Left lung (tissue), 10 donors: ENCODE results near the gene KL. TPM values are rescaled to one million over a fixed set of nuclear protein-coding genes. Genes with fewer than 3 reads are reported as not detected.
A peak's percentile ranks its signal among the peaks of the same experiment; 100 is the strongest.

Experiments
- ATAC-seq: fragments of 200-7000 bp; cut with Tn5 transposase; one replicate; pipeline ENCODE4 v1.9.1; 2020; ENCODE audit warnings: moderate library complexity
- DNase-seq, 4 donors: peaks; one replicate each; pipeline ENCODE4 v3.0.0-alpha.2; 2013 to 2020
- H3K27ac ChIP-seq, 2 donors: fragments of 200-600 bp; sonication (generic) in 1 of 2; one replicate each; pipeline versions ENCODE4 v1.5.0 to v1.8.0; 2020 to 2021
- H3K27me3 ChIP-seq, 2 donors: fragments of 200-600 bp; sonication (generic) in 1 of 2; one replicate each; pipeline versions ENCODE4 v1.5.0 to v1.8.0; 2020 to 2021
- H3K36me3 ChIP-seq, 2 donors: fragments of 200-600 bp; sonication (generic) in 1 of 2; one replicate each; pipeline versions ENCODE4 v1.5.0 to v1.8.0; 2020 to 2021
- H3K4me1 ChIP-seq, 2 donors: fragments of 200-600 bp; one replicate each; pipeline ENCODE4 v1.8.0; 2021
- H3K4me3 ChIP-seq, 2 donors: fragments of 200-600 bp; sonication (generic) in 1 of 2; one replicate each; pipeline versions ENCODE4 v1.5.0 to v1.8.0; 2020 to 2021; ENCODE audit warnings: mild to moderate bottlenecking in 1 of 2
- H3K9me3 ChIP-seq, 2 donors: fragments of 200-600 bp; sonication (generic) in 1 of 2; one replicate each; pipeline versions ENCODE4 v1.5.0 to v1.8.0; 2020 to 2021
- intact Hi-C, 2 donors: fragments of 100-400 bp; cut with DNase I; formaldehyde crosslinking; loops; one replicate each; pipeline versions ENCODE4 v1.11.2 to v1.14.2; 2022
- polyA plus RNA-seq, 6 donors: library from polyadenylated mRNA; unstranded; fragments of 120-200 nt; gene quantifications; one replicate each; pipeline ENCODE4 v1.2.1, GENCODE V29; 2013; ENCODE audit not compliant: insufficient read length in 6 of 6
- total RNA-seq, 2 donors: library from RNA; stranded (reverse); fragmentation: NEBNext Ultra II Directional; extraction: Animal tissue kit (Norgen Biotek cat#: 25700); gene quantifications; one replicate each; pipeline ENCODE4 v1.2.1, GENCODE V29; 2021
- TF ChIP-seq, protein P1 (sequence below), 2 donors: fragments of 200-600 bp; sonication (generic) in 1 of 2; IDR thresholded peaks; one replicate each; pipeline versions ENCODE4 v1.5.0 to v1.8.0; 2021; ENCODE audit warnings: antibody characterized with exemption in 2 of 2
- donor health status: DM: no; HTN: yes; CAD: no.
- donor health status: DM: no; HTN: no; CAD: no.

KL gene
- total and polyA plus RNA-seq, 8 donors, result 2.8 to 8.6 (median 8.0) TPM

DNA sequence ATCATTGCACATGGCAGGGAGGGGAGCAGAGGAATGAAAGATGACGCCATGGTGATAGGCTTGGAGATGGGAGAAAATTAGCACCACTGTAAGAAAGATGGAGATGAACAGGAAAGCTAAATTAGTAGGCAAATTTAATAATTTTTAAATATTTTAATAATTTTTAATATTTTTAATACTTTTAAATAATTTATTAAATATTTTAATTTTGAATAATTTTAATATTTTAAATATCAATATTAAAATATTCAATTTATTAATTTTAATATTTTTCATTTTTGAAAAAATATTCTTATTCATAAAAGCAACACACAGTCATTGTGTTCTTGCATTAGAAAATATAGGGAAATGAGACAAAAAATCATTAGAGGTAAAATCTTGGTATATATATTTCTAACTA lies 15.9 kb upstream of the KL start:
- DNase-seq (no peak), ATAC-seq (no peak)
- H3K9me3 ChIP-seq, result no peaks in the 10 kb centered on the region
- TF ChIP-seq, protein P1, sequence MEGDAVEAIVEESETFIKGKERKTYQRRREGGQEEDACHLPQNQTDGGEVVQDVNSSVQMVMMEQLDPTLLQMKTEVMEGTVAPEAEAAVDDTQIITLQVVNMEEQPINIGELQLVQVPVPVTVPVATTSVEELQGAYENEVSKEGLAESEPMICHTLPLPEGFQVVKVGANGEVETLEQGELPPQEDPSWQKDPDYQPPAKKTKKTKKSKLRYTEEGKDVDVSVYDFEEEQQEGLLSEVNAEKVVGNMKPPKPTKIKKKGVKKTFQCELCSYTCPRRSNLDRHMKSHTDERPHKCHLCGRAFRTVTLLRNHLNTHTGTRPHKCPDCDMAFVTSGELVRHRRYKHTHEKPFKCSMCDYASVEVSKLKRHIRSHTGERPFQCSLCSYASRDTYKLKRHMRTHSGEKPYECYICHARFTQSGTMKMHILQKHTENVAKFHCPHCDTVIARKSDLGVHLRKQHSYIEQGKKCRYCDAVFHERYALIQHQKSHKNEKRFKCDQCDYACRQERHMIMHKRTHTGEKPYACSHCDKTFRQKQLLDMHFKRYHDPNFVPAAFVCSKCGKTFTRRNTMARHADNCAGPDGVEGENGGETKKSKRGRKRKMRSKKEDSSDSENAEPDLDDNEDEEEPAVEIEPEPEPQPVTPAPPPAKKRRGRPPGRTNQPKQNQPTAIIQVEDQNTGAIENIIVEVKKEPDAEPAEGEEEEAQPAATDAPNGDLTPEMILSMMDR (IDR thresholded peaks at IDR 0.05), result no peak
- intact Hi-C loops, result no loop called here
- no peaks in the 10 kb centered on the region for H3K36me3 ChIP-seq
- H3K4me1 ChIP-seq, result peaks cover 0 to 4% of the 10 kb centered on the region in 2 donors
- H3K4me3 ChIP-seq, result no peak overlapping the region
- no peaks in the 10 kb centered on the region for H3K27me3 ChIP-seq
- H3K27ac ChIP-seq, result no peak overlapping the region

- no peaks in the 10 kb centered on the region for H3K36me3 ChIP-seq
- ATAC-seq (no peak), DNase-seq (no peak)
- H3K27ac ChIP-seq, result peak overlapping the region in 1 of 2 donors; percentile 76
- peaks cover 0 to 15% of the 10 kb centered on the region in 2 donors for H3K9me3 ChIP-seq
- TF ChIP-seq, protein P1 (IDR thresholded peaks at IDR 0.05), result no peak
- intact Hi-C loops, result no loop called here
- peaks cover 0 to 4% of the 10 kb centered on the region in 2 donors for H3K4me1 ChIP-seq
- H3K4me3 ChIP-seq, result no peak overlapping the region
- no peaks in the 10 kb centered on the region for H3K27me3 ChIP-seq
Measured at GRCh38 chr13:33003458-33004019, 12.7 kb upstream of the KL start.

DNA sequence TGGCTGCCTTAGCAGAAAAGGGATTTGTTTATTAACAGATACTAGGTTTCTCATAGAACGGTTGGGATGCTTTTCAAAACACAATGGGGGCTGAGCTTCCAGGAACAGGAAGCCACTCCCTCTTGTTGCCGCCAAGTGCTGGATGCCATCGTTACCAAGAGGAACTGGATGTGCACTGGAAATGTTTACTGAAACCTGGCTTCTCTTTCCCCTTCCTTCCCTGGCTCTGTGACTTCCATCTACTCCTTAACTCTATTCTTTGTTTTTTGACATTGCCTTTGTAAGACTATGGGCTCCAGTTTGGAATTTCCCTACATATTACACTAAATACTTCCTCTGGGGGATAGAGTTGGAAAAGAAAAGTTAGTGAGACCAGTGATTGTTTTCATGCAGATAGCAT lies 11.7 kb upstream of the KL start:
- ATAC-seq (peak; percentile 45), DNase-seq (peak in 1 of 4 donors; percentile 37)
- no peak overlapping the region for H3K4me3 ChIP-seq
- intact Hi-C loops, result no loop called here
- no peaks in the 10 kb centered on the region for H3K27me3 ChIP-seq
- no peaks in the 10 kb centered on the region for H3K36me3 ChIP-seq
- peak overlapping the region; percentile 33 to 76 for H3K27ac ChIP-seq
- peaks cover 0 to 4% of the 10 kb centered on the region in 2 donors for H3K4me1 ChIP-seq
- TF ChIP-seq, protein P1 (IDR thresholded peaks at IDR 0.05), result no peak
- H3K9me3 ChIP-seq, result peaks cover 0 to 19% of the 10 kb centered on the region in 2 donors

DNA sequence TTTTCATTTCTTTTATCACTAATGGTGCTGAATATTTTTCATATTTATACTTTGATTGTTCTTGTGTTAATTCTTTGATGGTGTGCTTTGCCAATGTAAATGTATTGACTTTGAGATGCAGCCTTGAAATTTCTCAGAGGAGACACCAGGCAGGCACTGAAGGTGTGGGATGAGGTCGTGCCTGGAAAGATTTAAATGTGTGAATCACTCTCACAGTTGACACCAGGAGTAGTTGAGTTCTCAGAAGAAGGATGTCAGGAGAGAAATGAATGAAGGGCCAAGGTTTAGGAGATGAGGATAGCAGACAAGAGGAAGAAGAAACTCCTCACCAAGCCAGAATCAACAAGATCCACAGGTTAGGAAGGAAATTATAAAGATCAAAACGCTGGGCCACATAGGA lies 10.1 kb upstream of the KL start:
- no peak for ATAC-seq
- TF ChIP-seq, protein P1 (IDR thresholded peaks at IDR 0.05), result no peak
- Histone ChIP-seq H3K36me3 (no peaks in the 10 kb centered on the region), H3K27ac (peak overlapping the region in 1 of 2 donors; percentile 76), H3K4me3 (no peak overlapping the region), H3K4me1 (peaks cover 0 to 4% of the 10 kb centered on the region in 2 donors), H3K27me3 (no peaks in the 10 kb centered on the region), H3K9me3 (peaks cover 0 to 19% of the 10 kb centered on the region in 2 donors)
- intact Hi-C loops, result no loop called here
- DNase-seq, result no peak

DNA sequence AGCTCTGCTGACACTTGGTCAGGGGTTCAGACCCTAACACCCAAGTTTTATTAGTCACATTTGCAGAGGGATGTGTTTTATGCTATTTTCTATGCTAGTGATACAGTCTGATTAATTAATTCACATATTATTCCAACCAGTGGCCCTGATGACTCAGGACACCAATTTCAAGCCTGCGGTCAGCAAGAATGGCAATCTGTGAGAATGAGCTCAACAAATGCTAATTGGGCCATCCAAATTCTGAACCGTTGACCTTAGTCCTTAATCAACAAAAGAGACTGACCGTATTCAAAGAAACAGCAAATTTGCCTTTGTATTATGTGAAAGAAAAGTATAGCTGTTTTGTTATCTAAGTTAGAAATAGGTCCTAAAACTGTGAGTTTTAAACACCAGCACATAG lies 9.6 kb upstream of the KL start:
- no peak overlapping the region for H3K27ac ChIP-seq
- TF ChIP-seq, protein P1 (IDR thresholded peaks at IDR 0.05), result no peak
- H3K4me1 ChIP-seq, result peaks cover 0 to 4% of the 10 kb centered on the region in 2 donors
- H3K27me3 ChIP-seq, result no peaks in the 10 kb centered on the region
- intact Hi-C loops, result no loop called here
- H3K9me3 ChIP-seq, result peaks cover 0 to 19% of the 10 kb centered on the region in 2 donors
- DNase-seq, result no peak
- no peak overlapping the region for H3K4me3 ChIP-seq
- H3K36me3 ChIP-seq, result no peaks in the 10 kb centered on the region
- ATAC-seq, result no peak
